H1 (cell line): ENCODE measurements around the gene DAAM1. TPM values are rescaled to one million over a fixed set of nuclear protein-coding genes. Genes with fewer than 3 reads are reported as not detected.

Experiments
- CTCF ChIA-PET: fragments of 300-600 bp; sonication (Branson Sonifier 250); formaldehyde crosslinking; loops from one replicate; lab custom pipeline; 2021; ENCODE audit not compliant: partially characterized antibody; lab: Charles Lee
- POLR2A ChIA-PET: fragments of 300-600 bp; sonication (Branson Sonifier 250); formaldehyde crosslinking; loops from one replicate; lab custom pipeline; 2021; ENCODE audit warnings: inconsistent platforms; ENCODE audit not compliant: partially characterized antibody; lab: Charles Lee
- DNase-seq, 2 experiments: peaks; one replicate each; pipeline versions ENCODE4 v3.0.0 to v3.0.0-alpha.2; 2010 to 2022; ENCODE audit warnings: low spot score in 2 of 2, low read depth in 1 of 2, mixed read lengths in 1 of 2
- FAIRE-seq: peaks from 2 replicates; lab custom pipeline; 2011; peaks lifted over from hg19 to GRCh38; lab: Jason Lieb, UNC
- H2AFZ ChIP-seq: 2 replicates; pipeline ENCODE4 v1.8.1; 2012; ENCODE audit warnings: low read length, inconsistent platforms
- H2AK5ac ChIP-seq: 2 replicates; pipeline ENCODE4 v1.6.1; 2013; ENCODE audit warnings: low read depth, low read length
- H2BK120ac ChIP-seq: replicated peaks from 2 replicates; pipeline ENCODE3; 2013; ENCODE audit warnings: low read depth, low read length, inconsistent platforms
- H2BK12ac ChIP-seq: 2 replicates; pipeline ENCODE4 v1.6.1; 2013; ENCODE audit warnings: low read depth, low read length
- H2BK15ac ChIP-seq: 2 replicates; pipeline ENCODE4 v1.6.1; 2013; ENCODE audit warnings: low read length
- H2BK20ac ChIP-seq: 2 replicates; pipeline ENCODE4 v1.6.1; 2013; ENCODE audit warnings: low read length
- H2BK5ac ChIP-seq: 2 replicates; pipeline ENCODE4 v1.6.1; 2013; ENCODE audit warnings: low read depth, low read length
- H3K14ac ChIP-seq: 2 replicates; pipeline ENCODE4 v1.6.1; 2013; ENCODE audit warnings: inconsistent platforms; ENCODE audit not compliant: insufficient read length
- H3K18ac ChIP-seq: 2 replicates; pipeline ENCODE4 v1.6.1; 2013; ENCODE audit warnings: low read length; ENCODE audit errors: extremely low read depth
- H3K23ac ChIP-seq: 2 replicates; pipeline ENCODE4 v1.6.1; 2013; ENCODE audit warnings: inconsistent platforms; ENCODE audit not compliant: insufficient read length
- H3K23me2 ChIP-seq: 2 replicates; pipeline ENCODE4 v1.6.1; 2013; ENCODE audit warnings: low read depth, low read length
- H3K27ac ChIP-seq: 2 replicates; pipeline ENCODE4 v1.6.1; 2011; ENCODE audit warnings: low read depth, low read length, inconsistent platforms
- H3K27me3 ChIP-seq, 4 experiments: replicated peaks in 1 of 4; 1 replicate in 1 of 4; 2 replicates in 3 of 4; pipeline versions ENCODE4 v1.6.1 to v1.8.1; 2011 to 2013; ENCODE audit warnings: low read length in 3 of 4, mild to moderate bottlenecking in 3 of 4, inconsistent platforms in 2 of 4, mixed read lengths in 2 of 4, moderate library complexity in 1 of 4; ENCODE audit not compliant: control insufficient read depth in 3 of 4, insufficient read depth in 3 of 4; ENCODE audit errors: extremely low read depth in 1 of 4
- H3K36me3 ChIP-seq, 4 experiments: 2 replicates each; pipeline versions ENCODE4 v1.6.1 to v1.8.1; 2011 to 2013; ENCODE audit warnings: mild to moderate bottlenecking in 4 of 4, low read length in 3 of 4, moderate library complexity in 2 of 4, control low read depth in 1 of 4, inconsistent platforms in 1 of 4; ENCODE audit not compliant: insufficient read depth in 4 of 4, control insufficient read depth in 2 of 4
- H3K4ac ChIP-seq: replicated peaks from 2 replicates; pipeline ENCODE3; 2013; ENCODE audit warnings: low read length, low read depth, mixed read lengths, inconsistent platforms; ENCODE audit not compliant: insufficient read length
- H3K4me1 ChIP-seq, 4 experiments: replicated peaks in 1 of 4; 1 replicate in 1 of 4; 2 replicates in 3 of 4; pipeline versions ENCODE4 v1.6.1 to v1.8.1; 2011 to 2013; ENCODE audit warnings: low read length in 3 of 4, inconsistent platforms in 2 of 4, mixed read lengths in 1 of 4; ENCODE audit not compliant: insufficient read depth in 4 of 4, control insufficient read depth in 3 of 4
- H3K4me2 ChIP-seq, 2 experiments: 2 replicates each; pipeline versions ENCODE4 v1.6.1 to v1.8.1; 2011 to 2013; ENCODE audit warnings: low read depth in 2 of 2, low read length in 2 of 2, control low read depth in 1 of 2, inconsistent platforms in 1 of 2, mild to moderate bottlenecking in 1 of 2; ENCODE audit not compliant: insufficient read depth in 1 of 2
- H3K4me3 ChIP-seq, 4 experiments: fragments of 200-600, 300-600 bp in 1 of 4; sonication (generic), shearing (Covaris generic), sonication (Bioruptor Twin) in 1 of 4; 2 replicates each; pipeline versions ENCODE4 v1.5.1 to v1.8.1; 2011 to 2016; ENCODE audit warnings: low read length in 4 of 4, low read depth in 3 of 4, control low read depth in 2 of 4, inconsistent platforms in 2 of 4, mild to moderate bottlenecking in 2 of 4, mixed read lengths in 1 of 4, moderate library complexity in 1 of 4; ENCODE audit not compliant: insufficient read depth in 2 of 4; ENCODE audit errors: extremely low read depth in 1 of 4
- H3K56ac ChIP-seq: replicated peaks from 2 replicates; pipeline ENCODE3; 2013; ENCODE audit warnings: low read depth, mild to moderate bottlenecking, mixed read lengths, low read length, inconsistent platforms; ENCODE audit not compliant: insufficient read length
- H3K79me1 ChIP-seq: 2 replicates; pipeline ENCODE4 v1.6.1; 2013; ENCODE audit warnings: low read depth, low read length, control low read depth
- H3K79me2 ChIP-seq, 2 experiments: 2 replicates each; pipeline versions ENCODE4 v1.6.1 to v1.8.1; 2012 to 2013; ENCODE audit warnings: low read length in 2 of 2, mild to moderate bottlenecking in 2 of 2, inconsistent platforms in 1 of 2; ENCODE audit not compliant: insufficient read depth in 2 of 2, control insufficient read depth in 1 of 2
- H3K9ac ChIP-seq, 4 experiments: replicated peaks in 1 of 4; 1 replicate in 1 of 4; 2 replicates in 3 of 4; pipeline versions ENCODE4 v1.6.1 to v1.8.1; 2011 to 2013; ENCODE audit warnings: low read depth in 3 of 4, low read length in 3 of 4, control low read depth in 2 of 4, mild to moderate bottlenecking in 2 of 4, moderate library complexity in 2 of 4, inconsistent platforms in 1 of 4; ENCODE audit errors: extremely low read depth in 1 of 4
- H3K9me3 ChIP-seq, 2 experiments: 2 replicates each; pipeline versions ENCODE4 v1.6.1 to v1.8.1; 2012 to 2013; ENCODE audit warnings: mild to moderate bottlenecking in 2 of 2, moderate library complexity in 2 of 2, control low read depth in 1 of 2, inconsistent platforms in 1 of 2, low read depth in 1 of 2, low read length in 1 of 2, mixed read lengths in 1 of 2; ENCODE audit not compliant: insufficient read depth in 2 of 2
- H4K20me1 ChIP-seq, 2 experiments: replicated peaks in 1 of 2; 2 replicates each; pipeline versions ENCODE3 to v1.8.1; 2011 to 2013; ENCODE audit warnings: inconsistent platforms in 2 of 2, low read length in 2 of 2, mild to moderate bottlenecking in 1 of 2; ENCODE audit not compliant: insufficient read depth in 2 of 2, control insufficient read depth in 1 of 2
- H4K5ac ChIP-seq: 2 replicates; pipeline ENCODE4 v1.6.1; 2013; ENCODE audit warnings: low read length, low read depth, mixed read lengths, inconsistent platforms; ENCODE audit not compliant: insufficient read length
- H4K8ac ChIP-seq: 2 replicates; pipeline ENCODE4 v1.8.0; 2013; ENCODE audit warnings: mild to moderate bottlenecking, moderate library complexity, low read length, inconsistent platforms; ENCODE audit not compliant: insufficient read depth; ENCODE audit errors: extremely low read depth
- H4K91ac ChIP-seq: replicated peaks from 2 replicates; pipeline ENCODE3; 2013; ENCODE audit warnings: low read length, mixed read lengths, inconsistent platforms; ENCODE audit not compliant: insufficient read length
- ATF2 ChIP-seq: IDR thresholded peaks from 2 replicates; pipeline ENCODE4 v1.6.1; 2012; ENCODE audit warnings: low read length, inconsistent platforms
- CHD1 ChIP-seq: IDR thresholded peaks from 2 replicates; pipeline ENCODE4 v1.6.1; 2012; ENCODE audit warnings: low read depth, low read length, improper control_type of control experiment
- CTCF ChIP-seq, 3 experiments: IDR thresholded peaks; 1 replicate in 2 of 3; 2 replicates in 1 of 3; pipeline versions ENCODE4 v1.5.1 to v1.6.1; 2011; ENCODE audit warnings: low read length in 3 of 3, mild to moderate bottlenecking in 3 of 3, inconsistent platforms in 2 of 3, low read depth in 1 of 3, moderate library complexity in 1 of 3; ENCODE audit not compliant: insufficient read depth in 1 of 3; ENCODE audit errors: control extremely low read depth in 1 of 3
- JUN ChIP-seq: IDR thresholded peaks from 2 replicates; pipeline ENCODE4 v1.6.1; 2011; ENCODE audit warnings: low read depth, mild to moderate bottlenecking, improper control_type of control experiment, low read length
- KDM1A ChIP-seq: fragments of 200-600, 300-600 bp; sonication (generic); IDR thresholded peaks from 2 replicates; pipeline ENCODE4 v1.7.1; 2016; ENCODE audit warnings: mild to moderate bottlenecking, low read length, borderline replicate concordance
- NANOG ChIP-seq: IDR thresholded peaks from 2 replicates; pipeline ENCODE4 v1.6.1; 2011; ENCODE audit warnings: low read length, low read depth, mild to moderate bottlenecking, inconsistent platforms; ENCODE audit not compliant: insufficient read depth, poor library complexity, severe bottlenecking
- RAD21 ChIP-seq, 2 experiments: IDR thresholded peaks in 1 of 2; conservative IDR thresholded peaks in 1 of 2; 2 replicates each; pipeline ENCODE4 v1.6.1; 2011; ENCODE audit warnings: low read depth in 2 of 2, low read length in 2 of 2, improper control_type of control experiment in 1 of 2, inconsistent platforms in 1 of 2, mild to moderate bottlenecking in 1 of 2, moderate library complexity in 1 of 2
- SIN3A ChIP-seq, 2 experiments: IDR thresholded peaks in 1 of 2; conservative IDR thresholded peaks in 1 of 2; 2 replicates each; pipeline ENCODE4 v1.6.1; 2011 to 2012; ENCODE audit warnings: low read length in 2 of 2, improper control_type of control experiment in 1 of 2, low read depth in 1 of 2, mild to moderate bottlenecking in 1 of 2
- SP2 ChIP-seq: IDR thresholded peaks from 2 replicates; pipeline ENCODE4 v1.6.1; 2012; ENCODE audit warnings: mild to moderate bottlenecking, low read length, inconsistent platforms
- WGBS, 2 experiments: shearing (Covaris generic) in 1 of 2; methylation state at CpG; one replicate each; pipeline versions ENCODE4 v1.1.6 to v1.1.7; 2013 to 2015; ENCODE audit warnings: low lambda C conversion rate in 2 of 2, mixed read lengths in 2 of 2, inconsistent platforms in 1 of 2, low coverage in 1 of 2, missing lambda C conversion rate in 1 of 2; ENCODE audit not compliant: insufficient replicate concordance in 2 of 2, insufficient coverage in 1 of 2, insufficient read length in 1 of 2; ENCODE audit errors: extremely low coverage in 1 of 2, missing lambda C conversion rate in 1 of 2; 5-methylcytosine and 5-hydroxymethylcytosine counted together
- polyA plus RNA-seq, 7 experiments: library from polyadenylated mRNA; depleted of rRNA in 3 of 7; stranded (reverse) in 5 of 7; unstranded in 2 of 7; fragments of >200 nt in 5 of 7; fragments of 200-250 nt in 2 of 7; gene quantifications; 1 replicate in 5 of 7; 2 replicates in 1 of 7; 4 replicates in 1 of 7; pipeline versions ENCODE4 v1.2.1 to v1.2.3, GENCODE V29; 2011 to 2013; ENCODE audit warnings: missing spikeins in 2 of 7, mixed read lengths in 2 of 7
- total RNA-seq: library from RNA; stranded (reverse); fragmentation: NEBNext Ultra II Directional; extraction: Animal tissue kit (Norgen Biotek cat#: 25700); gene quantifications from 2 replicates; pipeline ENCODE4 v1.2.1, GENCODE V29; 2021

Gene DAAM1
- total and polyA plus RNA-seq, 2 of the 8 experiments (the other 6 are each of a cell fraction or from before 2014, with no cell fraction given), result 5.0 to 44.9 TPM

- DNase-seq, result no peak
- H2BK5ac ChIP-seq, result no peak overlapping the region
- H2AK5ac ChIP-seq, result no peak overlapping the region
- H2BK15ac ChIP-seq, result no peak overlapping the region
- no peaks in the 10 kb centered on the region for H3K4me1 ChIP-seq
- 87% methylated on average over 3 of the region's 3 CpGs; no CpG with 5 or more reads in 1 of the 2 experiments for WGBS, 2 experiments
- H3K79me1 ChIP-seq, result no peaks in the 10 kb centered on the region; the same call in 1 of the 2 replicates
- ChIA-PET POLR2A (no interaction called here), CTCF (interaction anchor here (1.8 kb wide), 1 partner anchor 11 kb away, joined by 6 read pairs; no protein-coding TSS in a partner anchor)
- FAIRE-seq, result no peak
- no peak overlapping the region for H3K4me2 ChIP-seq
- H2BK12ac ChIP-seq, result no peak overlapping the region
- H3K4me3 ChIP-seq, result no peak overlapping the region
- H3K23me2 ChIP-seq, result no peaks in the 10 kb centered on the region
- no peak overlapping the region for H3K4ac ChIP-seq
- H4K5ac ChIP-seq, result no peak overlapping the region
- no peak overlapping the region for H3K56ac ChIP-seq
- no peaks in the 10 kb centered on the region for H3K36me3 ChIP-seq
- H3K9ac ChIP-seq, result no peak overlapping the region
- H4K20me1 ChIP-seq, result no peaks in the 10 kb centered on the region
- H3K23ac ChIP-seq, result no peak overlapping the region
- H3K18ac ChIP-seq, result no peak overlapping the region
- no peak overlapping the region for H2AFZ ChIP-seq
- peaks cover 0 to 5% of the 10 kb centered on the region in 2 experiments; a peak in 2 of 4 replicates for H3K79me2 ChIP-seq
- H3K14ac ChIP-seq, result no peak overlapping the region
- no peak overlapping the region for H2BK20ac ChIP-seq
- H3K27ac ChIP-seq, result no peak overlapping the region
- no peak overlapping the region for H4K8ac ChIP-seq
- no peak overlapping the region for H4K91ac ChIP-seq
- no peaks in the 10 kb centered on the region for H3K9me3 ChIP-seq
- no peaks in the 10 kb centered on the region for H3K27me3 ChIP-seq
- H2BK120ac ChIP-seq, result no peak overlapping the region
- TF ChIP-seq NANOG (no peak), RAD21 (IDR thresholded peaks at IDR 0.05 in 1 of 2, conservative IDR thresholded peaks at IDR 0.05 in 1 of 2; ENCODE audit: low read depth in 2 of 2, low read length in 2 of 2) (no peak), CHD1 (no peak), SP2 (no peak), KDM1A (no peak), SIN3A (conservative IDR thresholded peaks at IDR 0.05 in 1 of 2, IDR thresholded peaks at IDR 0.05 in 1 of 2; ENCODE audit: low read depth in 1 of 2, low read length in 2 of 2) (no peak), CTCF (IDR thresholded peaks at IDR 0.05; ENCODE audit: control extremely low read depth in 1 of 3, insufficient read depth in 1 of 3, low read depth in 1 of 3, low read length in 3 of 3) (no peak), ATF2 (no peak), JUN (no peak)
These were observed 58.1 kb downstream of the DAAM1 start for GRCh38 chr14:59246566-59246965.
